Left hindlimb (tissue), 1 donor: ENCODE data around the gene PLXNB3.

Experiments used
- DNase-seq: peaks from one replicate; pipeline ENCODE4 v3.0.0-alpha.2; 2018

PLXNB3 gene

GRCh38 chrX:153819384-153820040 is 55.5 kb downstream of the PLXNB3 start:
- no peak for DNase-seq

DNA sequence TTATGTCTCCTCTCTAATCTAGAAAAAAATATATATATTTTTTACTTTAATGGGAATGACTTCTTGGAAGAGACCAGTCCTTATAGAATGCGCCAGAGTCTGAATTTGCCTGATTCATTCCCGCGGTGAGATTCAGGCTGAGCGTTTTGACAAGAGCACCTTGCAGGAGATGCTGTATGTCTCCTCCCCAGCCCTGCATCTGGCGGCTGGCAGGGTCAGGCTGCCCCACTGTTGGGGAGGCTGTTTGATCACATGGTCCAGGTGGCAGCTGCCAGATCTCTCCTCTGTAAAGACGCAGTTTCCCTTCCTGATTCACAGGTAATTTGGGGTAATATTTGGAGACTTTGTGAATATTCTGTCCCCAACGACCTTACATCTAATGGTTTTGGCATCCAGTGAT is 56.6 kb downstream of the PLXNB3 start:
- DNase-seq = no peak

- no peak for DNase-seq
Measured at GRCh38 chrX:153821066-153821465, 57.0 kb downstream of the PLXNB3 start.

- no peak for DNase-seq
Measured at GRCh38 chrX:153824348-153824747, 60.3 kb downstream of the PLXNB3 start.

- DNase-seq = no peak
Measured at GRCh38 chrX:153825042-153825441, 61.0 kb downstream of the PLXNB3 start.
